GM19438 (cell line): ENCODE data around the gene ITGBL1.

Source experiments
- ATAC-seq: cut with Tn5 transposase; IDR thresholded peaks from one replicate; pipeline ENCODE4 v1.9.1; 2021; ENCODE audit warnings: low read depth; ENCODE audit not compliant: unreplicated experiment

The ITGBL1 gene

GRCh38 chr13:101449790-101450748 lies 2.4 kb upstream of the ITGBL1 start:
- no peak for ATAC-seq

- no peak for ATAC-seq
Observed at GRCh38 chr13:101450749-101451130, 1.7 kb upstream of the ITGBL1 start.

GRCh38 chr13:101451641-101452040 lies 834 bp upstream of the ITGBL1 start:
- no peak for ATAC-seq

- peak; percentile 46 for ATAC-seq
Observed at GRCh38 chr13:101453784-101454201, 1.3 kb downstream of the ITGBL1 start.

- ATAC-seq: no peak
Observed at GRCh38 chr13:101454767-101455166, 2.3 kb downstream of the ITGBL1 start.

- ATAC-seq: no peak
Observed at GRCh38 chr13:101455863-101456262, 3.4 kb downstream of the ITGBL1 start.

- ATAC-seq: no peak
Observed at GRCh38 chr13:101457176-101457575, 4.7 kb downstream of the ITGBL1 start.

GRCh38 chr13:101465877-101466276 lies 13.4 kb downstream of the ITGBL1 start:
- no peak for ATAC-seq

- no peak for ATAC-seq
Observed at GRCh38 chr13:101467415-101467814, 14.9 kb downstream of the ITGBL1 start.

GRCh38 chr13:101473458-101473857 lies 21.0 kb downstream of the ITGBL1 start:
- ATAC-seq: no peak

- ATAC-seq: no peak
Observed at GRCh38 chr13:101474419-101474957, 22.0 kb downstream of the ITGBL1 start.

GRCh38 chr13:101475536-101475935 lies 23.1 kb downstream of the ITGBL1 start:
- no peak for ATAC-seq

- ATAC-seq: no peak
Observed at GRCh38 chr13:101481421-101481820, 28.9 kb downstream of the ITGBL1 start.

GRCh38 chr13:101486708-101487437 lies 34.4 kb downstream of the ITGBL1 start:
- ATAC-seq: no peak

- no peak for ATAC-seq
Observed at GRCh38 chr13:101487438-101487830, 35.0 kb downstream of the ITGBL1 start.

GRCh38 chr13:101488734-101489133 lies 36.3 kb downstream of the ITGBL1 start:
- no peak for ATAC-seq

GRCh38 chr13:101489643-101490405 lies 37.3 kb downstream of the ITGBL1 start:
- no peak for ATAC-seq

GRCh38 chr13:101490406-101491015 lies 38.0 kb downstream of the ITGBL1 start:
- ATAC-seq: no peak

GRCh38 chr13:101492251-101492910 lies 39.9 kb downstream of the ITGBL1 start:
- ATAC-seq: no peak

GRCh38 chr13:101493541-101493940 lies 41.1 kb downstream of the ITGBL1 start:
- ATAC-seq: no peak
